ENCODE results near the gene AUTS2.

AUTS2 gene

DNA sequence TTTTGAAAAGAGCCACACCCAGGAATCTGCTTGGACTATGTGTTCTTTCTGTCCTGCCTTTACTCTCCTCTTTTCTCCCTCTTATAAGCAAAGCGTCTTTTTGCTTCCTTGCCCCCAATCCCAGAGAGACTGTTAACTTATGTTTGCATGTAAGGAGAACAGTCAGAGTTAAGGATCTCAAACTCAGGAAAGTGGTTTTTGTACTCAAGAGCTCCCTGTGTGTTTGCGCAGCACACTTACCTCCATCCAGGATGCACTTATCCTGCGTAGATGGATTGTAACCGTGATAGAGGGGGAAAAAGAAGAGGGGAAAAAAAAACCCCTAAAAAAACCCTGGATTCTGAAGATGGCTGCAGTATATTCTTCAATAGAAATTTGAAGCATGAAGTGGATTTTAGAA lies 228.9 kb downstream of the AUTS2 start:
- no peak overlapping the region for H3K27ac ChIP-seq
- H3K9me3 ChIP-seq = peaks cover 0 to 3% (median 0%) of the 10 kb centered on the region in 3 donors
- DNase-seq = no peak
- TF ChIP-seq, protein P1, sequence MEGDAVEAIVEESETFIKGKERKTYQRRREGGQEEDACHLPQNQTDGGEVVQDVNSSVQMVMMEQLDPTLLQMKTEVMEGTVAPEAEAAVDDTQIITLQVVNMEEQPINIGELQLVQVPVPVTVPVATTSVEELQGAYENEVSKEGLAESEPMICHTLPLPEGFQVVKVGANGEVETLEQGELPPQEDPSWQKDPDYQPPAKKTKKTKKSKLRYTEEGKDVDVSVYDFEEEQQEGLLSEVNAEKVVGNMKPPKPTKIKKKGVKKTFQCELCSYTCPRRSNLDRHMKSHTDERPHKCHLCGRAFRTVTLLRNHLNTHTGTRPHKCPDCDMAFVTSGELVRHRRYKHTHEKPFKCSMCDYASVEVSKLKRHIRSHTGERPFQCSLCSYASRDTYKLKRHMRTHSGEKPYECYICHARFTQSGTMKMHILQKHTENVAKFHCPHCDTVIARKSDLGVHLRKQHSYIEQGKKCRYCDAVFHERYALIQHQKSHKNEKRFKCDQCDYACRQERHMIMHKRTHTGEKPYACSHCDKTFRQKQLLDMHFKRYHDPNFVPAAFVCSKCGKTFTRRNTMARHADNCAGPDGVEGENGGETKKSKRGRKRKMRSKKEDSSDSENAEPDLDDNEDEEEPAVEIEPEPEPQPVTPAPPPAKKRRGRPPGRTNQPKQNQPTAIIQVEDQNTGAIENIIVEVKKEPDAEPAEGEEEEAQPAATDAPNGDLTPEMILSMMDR (IDR thresholded peaks at IDR 0.05) = no peak
- intact Hi-C loops (cut with DNase I; ENCODE audit: low total_unique reads) = no loop called here
- H3K36me3 ChIP-seq = no peaks in the 10 kb centered on the region
- no peak overlapping the region for H3K4me3 ChIP-seq
- no peaks in the 10 kb centered on the region for H3K27me3 ChIP-seq
- H3K4me1 ChIP-seq = no peaks in the 10 kb centered on the region

DNA sequence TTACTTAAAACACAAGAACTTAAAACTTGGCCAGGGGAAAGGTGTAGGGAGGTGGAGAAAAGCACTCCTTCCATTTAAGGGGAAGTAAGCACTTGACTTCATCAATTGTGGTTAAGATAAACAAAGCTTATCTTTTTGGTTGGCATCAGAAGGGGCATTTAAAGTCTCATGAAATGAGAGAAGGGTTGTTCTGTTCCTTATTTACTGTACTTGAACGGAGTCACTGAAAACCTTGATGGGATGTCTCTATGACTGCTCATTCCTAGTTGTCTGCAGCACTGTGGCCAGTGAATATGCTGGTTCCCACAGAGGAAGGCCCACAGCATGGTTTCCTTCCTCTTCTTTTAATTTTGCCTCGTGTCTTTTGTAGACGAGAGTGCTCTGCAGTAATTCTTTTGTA lies 229.3 kb downstream of the AUTS2 start:
- H3K36me3 ChIP-seq = no peaks in the 10 kb centered on the region
- TF ChIP-seq, protein P1 (IDR thresholded peaks at IDR 0.05) = no peak
- H3K4me3 ChIP-seq = no peak overlapping the region
- intact Hi-C loops (cut with DNase I; ENCODE audit: low total_unique reads) = no loop called here
- no peaks in the 10 kb centered on the region for H3K4me1 ChIP-seq
- H3K27ac ChIP-seq = no peak overlapping the region
- peaks cover 0 to 3% (median 0%) of the 10 kb centered on the region in 3 donors for H3K9me3 ChIP-seq
- H3K27me3 ChIP-seq = no peaks in the 10 kb centered on the region
- DNase-seq = no peak

DNA sequence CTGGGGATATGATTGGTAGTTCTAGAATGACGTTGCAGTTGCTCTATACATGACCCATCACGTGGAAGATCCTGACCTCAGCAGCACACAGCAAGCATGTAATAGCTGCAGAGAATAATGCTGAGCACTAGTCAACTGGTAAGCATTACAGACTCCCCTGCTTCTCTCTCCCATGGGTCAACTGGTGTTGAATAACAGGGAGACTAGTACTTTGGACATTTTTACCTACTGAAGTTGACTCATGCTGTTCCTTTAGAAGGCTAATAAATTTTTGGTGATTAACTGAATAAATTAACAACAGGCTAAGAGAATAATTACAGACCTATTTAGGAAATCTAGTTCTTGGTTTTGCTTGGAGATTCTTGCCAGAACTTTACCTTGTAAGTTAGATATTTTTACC lies 234.1 kb downstream of the AUTS2 start:
- no peak for DNase-seq

DNA sequence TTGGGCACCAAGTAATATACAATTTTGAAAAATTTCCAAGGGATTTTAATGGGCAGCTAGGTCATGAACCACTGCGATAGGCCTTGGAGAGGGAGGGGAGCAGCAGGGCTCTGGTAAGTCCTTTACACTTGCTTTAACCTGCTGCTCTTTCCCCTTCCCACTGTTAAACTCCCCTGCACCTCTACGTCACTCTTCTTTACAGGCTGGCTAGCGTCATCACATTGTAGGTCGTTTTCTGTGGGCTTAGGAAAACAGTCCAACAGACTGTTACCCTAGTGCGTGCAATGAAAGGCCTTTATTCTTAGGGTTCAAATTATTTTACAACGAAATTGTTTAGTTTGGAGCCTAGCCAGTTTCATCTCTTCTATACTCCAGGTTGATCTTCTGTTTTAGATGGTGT lies 235.7 kb downstream of the AUTS2 start:
- intact Hi-C loops (cut with DNase I; ENCODE audit: low total_unique reads) = loop anchor here (10.0 kb wide), 1 partner anchor 1879 kb away; no protein-coding TSS in a partner anchor
- TF ChIP-seq, protein P1 (IDR thresholded peaks at IDR 0.05) = no peak
- Histone ChIP-seq H3K4me1 (no peaks in the 10 kb centered on the region), H3K36me3 (no peaks in the 10 kb centered on the region), H3K4me3 (no peak overlapping the region), H3K27ac (no peak overlapping the region), H3K27me3 (no peaks in the 10 kb centered on the region), H3K9me3 (no peaks in the 10 kb centered on the region)
- no peak for DNase-seq

More for the DNA sequence above, 234.1 kb downstream of the AUTS2 start:
- no peak overlapping the region for H3K27ac ChIP-seq
- H3K4me1 ChIP-seq = no peaks in the 10 kb centered on the region
- no peaks in the 10 kb centered on the region for H3K36me3 ChIP-seq
- TF ChIP-seq, protein P1 (IDR thresholded peaks at IDR 0.05) = no peak
- peaks cover 0 to 3% (median 0%) of the 10 kb centered on the region in 3 donors for H3K9me3 ChIP-seq
- intact Hi-C loops (cut with DNase I; ENCODE audit: low total_unique reads) = loop anchor here (10.0 kb wide), 1 partner anchor 1878 kb away; no protein-coding TSS in a partner anchor
- H3K4me3 ChIP-seq = no peak overlapping the region
- H3K27me3 ChIP-seq = no peaks in the 10 kb centered on the region

DNA sequence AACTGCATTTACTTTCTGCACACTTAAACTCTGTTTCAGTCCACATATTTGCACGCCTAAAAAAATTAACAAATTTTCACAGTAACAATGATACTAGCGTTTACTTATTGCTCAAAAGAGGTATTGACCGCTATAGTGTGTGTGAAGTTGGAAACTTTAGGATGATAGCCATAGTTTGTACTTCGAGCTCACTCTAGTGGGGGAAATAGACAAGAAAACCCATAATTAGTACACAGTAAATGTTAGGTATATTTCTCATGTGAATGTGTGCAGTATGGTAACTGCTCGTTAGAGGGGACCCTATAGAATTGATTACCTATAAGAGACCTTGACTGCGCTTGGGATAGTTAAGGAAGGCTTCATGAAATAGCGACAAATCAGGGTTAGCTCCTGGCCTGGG lies 238.4 kb downstream of the AUTS2 start:
- intact Hi-C loops (cut with DNase I; ENCODE audit: low total_unique reads) = loop anchor here (10.0 kb wide), 1 partner anchor 1882 kb away; no protein-coding TSS in a partner anchor

More for the DNA sequence above, 238.4 kb downstream of the AUTS2 start:
- Histone ChIP-seq H3K36me3 (no peaks in the 10 kb centered on the region), H3K4me1 (no peaks in the 10 kb centered on the region), H3K9me3 (no peaks in the 10 kb centered on the region), H3K27ac (no peak overlapping the region), H3K27me3 (no peaks in the 10 kb centered on the region), H3K4me3 (no peak overlapping the region)
- DNase-seq = no peak
- TF ChIP-seq, protein P1 (IDR thresholded peaks at IDR 0.05) = no peak
